LNCaP clone FGC (cell line): ENCODE results near the gene MAML1.
A peak's percentile ranks its signal among the peaks of the same experiment; 100 is the strongest.

Experiments used
- DNase-seq: peaks from one replicate; pipeline ENCODE4 v3.0.0-alpha.2; 2011; ENCODE audit warnings: low read depth
- H3K4me3 ChIP-seq: 2 replicates; pipeline ENCODE4 v1.5.1; 2011; ENCODE audit warnings: mild to moderate bottlenecking, low read depth, low read length, control low read depth
- TF ChIP-seq, protein P1 (sequence below): IDR thresholded peaks from 2 replicates; pipeline ENCODE4 v1.5.1; 2012; ENCODE audit warnings: mild to moderate bottlenecking; ENCODE audit not compliant: control insufficient read depth, insufficient read depth; ENCODE audit errors: extremely low read depth

Gene MAML1

DNA sequence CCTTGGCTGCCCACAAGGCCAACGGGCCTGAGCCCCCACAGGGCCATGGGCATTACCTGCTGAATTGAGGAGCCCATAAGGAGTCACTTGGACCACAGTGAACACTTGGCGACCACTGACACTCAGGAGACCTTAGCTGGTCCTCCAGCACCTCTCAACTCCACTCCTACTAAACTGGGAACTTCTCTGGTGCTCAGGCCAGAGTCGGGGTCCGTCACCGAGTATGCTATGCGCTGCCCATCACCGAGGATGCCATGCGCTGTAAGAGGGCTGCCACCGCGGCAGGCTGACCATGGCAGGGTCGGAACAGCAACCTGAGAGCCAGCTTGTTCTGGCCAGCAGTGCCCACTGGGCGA, 87.5 kb downstream of the MAML1 start:
- no peak for DNase-seq
- TF ChIP-seq, protein P1, sequence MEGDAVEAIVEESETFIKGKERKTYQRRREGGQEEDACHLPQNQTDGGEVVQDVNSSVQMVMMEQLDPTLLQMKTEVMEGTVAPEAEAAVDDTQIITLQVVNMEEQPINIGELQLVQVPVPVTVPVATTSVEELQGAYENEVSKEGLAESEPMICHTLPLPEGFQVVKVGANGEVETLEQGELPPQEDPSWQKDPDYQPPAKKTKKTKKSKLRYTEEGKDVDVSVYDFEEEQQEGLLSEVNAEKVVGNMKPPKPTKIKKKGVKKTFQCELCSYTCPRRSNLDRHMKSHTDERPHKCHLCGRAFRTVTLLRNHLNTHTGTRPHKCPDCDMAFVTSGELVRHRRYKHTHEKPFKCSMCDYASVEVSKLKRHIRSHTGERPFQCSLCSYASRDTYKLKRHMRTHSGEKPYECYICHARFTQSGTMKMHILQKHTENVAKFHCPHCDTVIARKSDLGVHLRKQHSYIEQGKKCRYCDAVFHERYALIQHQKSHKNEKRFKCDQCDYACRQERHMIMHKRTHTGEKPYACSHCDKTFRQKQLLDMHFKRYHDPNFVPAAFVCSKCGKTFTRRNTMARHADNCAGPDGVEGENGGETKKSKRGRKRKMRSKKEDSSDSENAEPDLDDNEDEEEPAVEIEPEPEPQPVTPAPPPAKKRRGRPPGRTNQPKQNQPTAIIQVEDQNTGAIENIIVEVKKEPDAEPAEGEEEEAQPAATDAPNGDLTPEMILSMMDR: no peak
- peak overlapping the region; percentile 96 for H3K4me3 ChIP-seq

DNA sequence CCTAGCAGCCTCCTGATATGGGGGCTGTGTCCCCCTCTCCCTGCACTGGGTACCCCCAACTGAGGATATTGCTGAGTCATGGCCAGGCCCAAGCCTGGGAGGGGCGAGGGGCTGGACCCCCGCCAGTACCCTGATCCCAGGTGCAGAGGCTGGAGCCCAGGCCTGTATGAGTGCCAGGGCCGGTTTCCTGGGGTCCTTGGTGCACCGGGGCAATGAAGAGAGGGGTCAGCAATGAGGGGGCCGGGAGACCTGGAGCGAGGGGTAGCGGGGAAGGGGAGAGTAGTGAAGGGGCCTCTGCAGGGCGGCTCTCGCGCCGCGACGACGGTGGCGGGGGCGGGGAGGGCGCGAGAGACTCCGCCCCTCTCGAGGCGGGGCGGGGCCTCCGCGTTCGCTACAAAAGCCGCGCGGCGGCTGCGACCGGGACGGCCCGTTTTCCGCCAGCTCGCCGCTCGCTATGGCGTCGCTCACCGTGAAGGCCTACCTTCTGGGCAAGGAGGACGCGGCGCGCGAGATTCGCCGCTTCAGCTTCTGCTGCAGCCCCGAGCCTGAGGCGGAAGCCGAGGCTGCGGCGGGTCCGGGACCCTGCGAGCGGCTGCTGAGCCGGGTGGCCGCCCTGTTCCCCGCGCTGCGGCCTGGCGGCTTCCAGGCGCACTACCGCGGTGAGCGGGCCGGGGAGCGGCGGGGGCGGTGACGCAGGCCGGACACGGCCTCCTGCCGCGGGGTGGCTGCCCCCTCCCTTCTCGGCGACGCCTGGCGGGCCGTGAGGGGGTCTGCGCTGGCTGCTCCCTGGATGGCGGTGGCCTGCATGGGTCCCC, 88.1 kb downstream of the MAML1 start, which contains the start of gene SQSTM1:
Gene SQSTM1, plus strand, starts transcription at position 423 of the 815 bp plus-strand sequence. Its CDS starts 32 bp downstream, at position 455.
- TF ChIP-seq, protein P1: no peak
- no peak for DNase-seq
- H3K4me3 ChIP-seq: peak within 1 kb of the TSS; percentile 96

DNA sequence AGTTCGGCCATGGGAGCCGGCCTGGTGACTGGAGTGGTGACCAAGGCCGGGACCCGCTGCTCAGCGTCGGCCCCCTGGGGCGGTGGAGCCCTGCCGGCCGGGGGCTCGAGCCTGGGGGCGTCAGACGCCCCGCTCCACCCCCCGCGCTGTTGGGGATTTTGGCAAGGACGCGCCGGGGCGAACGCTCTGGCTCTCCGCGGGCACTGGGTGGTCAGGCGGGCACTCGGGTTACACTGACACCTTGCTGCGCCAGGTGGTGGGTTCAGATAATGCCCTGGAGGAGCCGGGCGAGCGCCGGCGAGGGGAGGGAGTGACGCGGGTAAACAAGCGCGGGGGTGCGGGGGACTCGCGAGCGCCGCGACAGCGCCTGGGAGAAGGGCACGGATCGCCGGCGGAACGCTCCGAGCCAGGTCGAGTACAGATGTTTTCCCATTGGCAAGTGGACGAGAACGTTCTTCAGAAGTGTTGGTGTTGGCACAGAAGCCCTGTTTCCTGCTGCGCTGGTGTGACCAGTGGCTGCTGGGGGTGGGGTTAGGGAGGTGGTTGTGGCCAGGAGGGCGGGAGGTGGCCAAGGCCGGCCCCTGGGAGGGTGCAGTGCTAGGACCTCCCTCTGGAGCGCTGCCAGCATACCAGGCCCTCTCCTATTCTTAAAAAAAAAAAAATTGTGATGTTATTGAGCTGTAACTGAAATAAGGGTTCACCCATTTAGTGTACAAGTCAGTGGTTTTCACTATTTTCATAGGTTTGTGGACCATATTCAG, 88.9 kb downstream of the MAML1 start:
- DNase-seq: peak; percentile 98
- peak overlapping the region; percentile 96 for H3K4me3 ChIP-seq
- TF ChIP-seq, protein P1: peak; percentile 12; the same call in 1 of the 2 replicates

DNA sequence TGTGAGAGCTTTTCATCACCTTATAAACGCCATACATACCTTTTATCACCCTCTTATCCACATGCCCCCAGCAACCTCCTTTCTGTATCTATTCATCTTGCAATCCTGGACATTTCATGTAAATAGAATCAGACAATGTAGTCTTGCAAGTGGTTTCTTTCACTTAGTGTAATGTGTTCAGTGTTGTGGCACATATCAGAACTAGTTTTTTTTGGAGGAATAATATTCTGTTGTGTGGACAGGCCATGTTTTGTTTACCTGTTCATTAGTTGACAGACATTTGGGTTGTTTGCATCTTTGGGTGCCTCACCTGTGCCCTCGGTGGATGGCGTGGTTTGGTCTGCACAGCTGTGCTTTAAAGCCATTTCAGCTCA, 89.4 kb downstream of the MAML1 start:
- peak overlapping the region; percentile 96 for H3K4me3 ChIP-seq
- DNase-seq: no peak
- TF ChIP-seq, protein P1: no peak

DNA sequence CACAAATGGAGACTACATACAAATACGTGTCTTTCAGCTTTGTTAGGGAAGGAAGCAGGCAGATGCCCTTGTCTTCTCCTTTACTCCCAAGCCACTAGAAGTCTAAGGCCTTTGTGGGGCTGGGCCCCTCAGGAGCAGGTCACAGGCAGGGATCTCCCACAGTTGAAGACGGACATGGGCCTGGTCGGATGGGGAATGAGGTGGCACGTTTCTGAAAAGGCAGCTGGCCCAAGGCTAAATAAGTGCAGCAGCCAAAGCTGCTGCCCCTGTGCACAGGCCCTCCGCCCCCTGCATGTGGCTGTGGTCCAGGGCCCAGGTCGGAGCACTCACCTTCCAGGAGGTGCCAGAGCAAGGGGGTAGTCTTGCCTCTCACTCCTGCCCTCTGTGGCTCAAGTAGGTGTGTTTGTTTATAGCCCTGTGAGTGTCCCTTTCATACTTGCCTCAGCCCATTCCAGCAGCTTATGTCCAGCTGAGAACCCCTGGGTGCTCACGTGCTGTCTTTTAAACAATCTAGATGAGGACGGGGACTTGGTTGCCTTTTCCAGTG, 89.9 kb downstream of the MAML1 start:
- TF ChIP-seq, protein P1: no peak
- DNase-seq: no peak
- H3K4me3 ChIP-seq: peak overlapping the region; percentile 96

DNA sequence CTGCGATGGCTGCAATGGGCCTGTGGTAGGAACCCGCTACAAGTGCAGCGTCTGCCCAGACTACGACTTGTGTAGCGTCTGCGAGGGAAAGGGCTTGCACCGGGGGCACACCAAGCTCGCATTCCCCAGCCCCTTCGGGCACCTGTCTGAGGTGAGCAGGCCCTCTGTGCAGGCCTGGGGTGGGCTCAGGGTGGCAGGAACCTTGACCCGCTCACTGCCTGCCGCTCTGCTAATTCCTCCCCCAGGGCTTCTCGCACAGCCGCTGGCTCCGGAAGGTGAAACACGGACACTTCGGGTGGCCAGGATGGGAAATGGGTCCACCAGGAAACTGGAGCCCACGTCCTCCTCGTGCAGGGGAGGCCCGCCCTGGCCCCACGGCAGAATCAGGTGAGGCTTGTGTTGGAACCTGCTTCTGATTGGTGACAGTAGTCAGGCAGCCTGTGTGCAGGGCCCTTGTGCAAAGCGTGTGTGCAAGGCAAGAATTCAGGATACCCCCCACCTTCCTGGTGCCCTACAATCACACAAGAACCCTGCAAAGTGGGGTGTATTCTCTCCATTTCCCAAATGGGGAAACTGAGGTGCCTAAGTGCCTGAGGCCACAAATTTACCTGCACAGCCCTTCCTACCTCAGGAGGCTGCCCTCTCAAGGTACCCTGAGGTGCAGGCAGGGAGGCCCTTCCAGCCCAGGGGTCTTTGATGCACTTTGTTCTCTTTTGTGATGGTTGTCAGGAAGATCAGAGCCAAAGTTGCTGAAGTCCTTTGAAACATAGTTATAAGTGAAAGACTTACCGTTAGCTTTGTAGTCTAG, 91.5 kb downstream of the MAML1 start:
- DNase-seq: no peak
- H3K4me3 ChIP-seq: no peak overlapping the region
- TF ChIP-seq, protein P1: no peak
